Stimulated activated CD8-positive, alpha-beta memory T cell treated with anti-CD3 and anti-CD28 coated beads, Interleukin-4, amount 100 ng/mL, for 4 hours (primary cell): ENCODE results near the gene DIS3L2.

Source experiments
- DNase-seq, 2 donors: peaks; one replicate each; pipeline ENCODE4 v3.0.0-alpha.2; 2020; ENCODE audit warnings: low read depth in 2 of 2, low spot score in 1 of 2

The DIS3L2 gene, protein sequence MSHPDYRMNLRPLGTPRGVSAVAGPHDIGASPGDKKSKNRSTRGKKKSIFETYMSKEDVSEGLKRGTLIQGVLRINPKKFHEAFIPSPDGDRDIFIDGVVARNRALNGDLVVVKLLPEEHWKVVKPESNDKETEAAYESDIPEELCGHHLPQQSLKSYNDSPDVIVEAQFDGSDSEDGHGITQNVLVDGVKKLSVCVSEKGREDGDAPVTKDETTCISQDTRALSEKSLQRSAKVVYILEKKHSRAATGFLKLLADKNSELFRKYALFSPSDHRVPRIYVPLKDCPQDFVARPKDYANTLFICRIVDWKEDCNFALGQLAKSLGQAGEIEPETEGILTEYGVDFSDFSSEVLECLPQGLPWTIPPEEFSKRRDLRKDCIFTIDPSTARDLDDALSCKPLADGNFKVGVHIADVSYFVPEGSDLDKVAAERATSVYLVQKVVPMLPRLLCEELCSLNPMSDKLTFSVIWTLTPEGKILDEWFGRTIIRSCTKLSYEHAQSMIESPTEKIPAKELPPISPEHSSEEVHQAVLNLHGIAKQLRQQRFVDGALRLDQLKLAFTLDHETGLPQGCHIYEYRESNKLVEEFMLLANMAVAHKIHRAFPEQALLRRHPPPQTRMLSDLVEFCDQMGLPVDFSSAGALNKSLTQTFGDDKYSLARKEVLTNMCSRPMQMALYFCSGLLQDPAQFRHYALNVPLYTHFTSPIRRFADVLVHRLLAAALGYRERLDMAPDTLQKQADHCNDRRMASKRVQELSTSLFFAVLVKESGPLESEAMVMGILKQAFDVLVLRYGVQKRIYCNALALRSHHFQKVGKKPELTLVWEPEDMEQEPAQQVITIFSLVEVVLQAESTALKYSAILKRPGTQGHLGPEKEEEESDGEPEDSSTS

GRCh38 chr2:231961349-231962166 is at the start of gene DIS3L2:
DIS3L2 (plus strand) TSS chr2:231961713; CDS start chr2:232014928, 53,215 bp downstream.
- DNase-seq = peak; percentile 29 to 49

DNA sequence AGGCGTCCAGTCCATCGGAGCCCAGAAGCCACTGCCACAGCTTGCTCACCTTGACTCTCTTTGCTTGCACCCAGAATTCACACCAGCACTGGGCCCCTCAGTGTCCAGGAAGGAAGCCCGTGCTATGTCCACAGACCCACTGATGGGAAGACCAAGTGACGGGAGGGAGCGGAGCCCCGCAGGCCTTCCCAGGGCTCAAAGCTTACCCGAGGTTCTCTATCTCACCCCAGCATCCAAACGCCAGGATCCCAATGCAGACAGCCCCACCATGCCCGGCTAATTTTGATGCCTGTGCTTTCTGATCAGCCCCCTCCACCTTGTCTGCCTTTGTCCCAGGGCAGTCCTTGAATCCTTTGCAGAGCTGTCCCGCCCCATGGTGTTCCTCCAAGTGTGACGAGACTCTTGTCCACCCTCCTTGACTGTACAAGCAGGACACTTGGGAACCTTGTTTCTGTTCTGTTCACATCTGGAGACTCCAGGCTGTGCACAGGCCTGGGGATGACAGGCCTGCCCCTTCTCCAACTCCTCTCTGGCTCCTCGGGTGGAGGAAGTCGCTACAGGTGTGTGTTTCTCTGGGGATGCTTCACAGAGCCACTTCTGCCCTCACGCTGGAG is 47.3 kb upstream of the DIS3L2 start:
- no peak for DNase-seq

DNA sequence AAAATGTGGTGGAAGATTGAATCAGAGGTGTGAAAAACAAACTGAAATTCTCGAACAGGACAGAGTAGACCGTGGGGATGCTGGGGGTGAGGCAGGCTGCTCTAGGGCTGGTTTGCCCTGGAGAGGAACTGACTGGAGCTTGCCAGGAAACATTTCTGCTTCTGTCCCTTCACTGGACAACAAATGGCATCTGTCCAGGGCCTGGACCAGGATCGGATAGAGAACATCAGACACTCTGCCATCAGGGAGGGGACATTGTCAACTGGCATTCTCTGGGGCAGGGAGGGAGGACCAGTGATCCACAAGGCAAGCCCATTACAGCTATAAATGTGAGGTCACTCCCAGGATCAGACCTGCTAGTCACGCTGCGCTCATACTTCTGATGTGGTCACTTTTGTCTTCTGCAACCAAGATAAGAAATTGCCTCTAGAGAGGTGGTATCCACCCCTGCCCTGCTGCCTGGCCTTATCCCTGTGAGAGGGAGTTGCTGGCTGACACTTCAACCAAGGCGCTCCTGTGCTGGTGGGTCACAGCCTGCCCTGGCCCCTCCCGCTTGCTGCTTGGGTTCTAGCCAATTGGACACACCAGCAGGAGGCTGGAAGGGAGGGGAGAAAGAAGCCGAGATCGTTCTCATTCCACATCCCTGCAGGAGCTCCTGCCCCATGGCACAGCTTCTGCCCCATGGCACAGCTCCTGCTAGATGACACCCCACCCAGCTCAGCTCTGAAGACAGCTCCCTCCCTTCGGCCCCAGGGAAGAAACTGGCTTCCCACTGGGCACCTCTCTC is 44.0 kb upstream of the DIS3L2 start:
- no peak for DNase-seq

GRCh38 chr2:231918501-231919330 is 42.8 kb upstream of the DIS3L2 start:
- no peak for DNase-seq

- DNase-seq = no peak
These were observed 42.0 kb upstream of the DIS3L2 start for GRCh38 chr2:231919341-231920035.

DNA sequence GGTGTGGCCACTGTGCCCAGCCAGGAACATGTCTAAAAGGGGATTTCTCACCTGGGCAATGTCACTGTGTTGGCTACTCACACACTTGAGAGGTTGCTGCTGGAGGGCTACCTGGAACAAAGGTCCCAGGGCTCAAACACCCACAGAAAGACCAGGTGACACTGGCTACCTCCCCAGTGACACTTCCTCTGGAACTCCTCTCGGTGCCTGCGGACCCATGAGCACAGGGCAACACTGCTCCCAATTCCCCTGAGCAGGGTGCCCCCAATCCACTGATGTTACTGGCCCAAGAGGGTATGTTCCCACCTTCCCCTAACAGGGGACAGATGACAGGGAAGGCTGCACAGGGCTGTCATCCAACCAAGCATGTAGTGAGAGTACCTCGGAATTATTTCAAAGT is 41.1 kb upstream of the DIS3L2 start:
- DNase-seq = no peak

DNA sequence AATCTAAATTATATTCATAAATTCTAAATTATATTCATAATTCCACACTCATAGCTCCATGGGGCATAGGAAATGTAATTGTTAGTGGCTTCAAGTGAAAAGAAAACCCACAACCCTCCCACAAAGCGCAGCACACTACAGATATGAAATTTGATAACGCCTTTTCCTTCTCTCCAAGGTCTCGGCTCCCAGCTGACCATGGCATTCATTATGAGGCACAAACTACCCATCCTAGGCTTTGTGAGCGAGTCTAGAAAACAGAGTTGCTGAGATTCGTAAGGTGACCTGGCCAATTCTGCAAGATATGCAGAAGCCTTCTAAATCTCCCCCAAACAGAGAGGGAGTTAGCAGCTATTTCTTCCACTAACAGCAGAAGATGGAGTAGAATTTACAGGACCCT is 40.7 kb upstream of the DIS3L2 start:
- no peak for DNase-seq

DNA sequence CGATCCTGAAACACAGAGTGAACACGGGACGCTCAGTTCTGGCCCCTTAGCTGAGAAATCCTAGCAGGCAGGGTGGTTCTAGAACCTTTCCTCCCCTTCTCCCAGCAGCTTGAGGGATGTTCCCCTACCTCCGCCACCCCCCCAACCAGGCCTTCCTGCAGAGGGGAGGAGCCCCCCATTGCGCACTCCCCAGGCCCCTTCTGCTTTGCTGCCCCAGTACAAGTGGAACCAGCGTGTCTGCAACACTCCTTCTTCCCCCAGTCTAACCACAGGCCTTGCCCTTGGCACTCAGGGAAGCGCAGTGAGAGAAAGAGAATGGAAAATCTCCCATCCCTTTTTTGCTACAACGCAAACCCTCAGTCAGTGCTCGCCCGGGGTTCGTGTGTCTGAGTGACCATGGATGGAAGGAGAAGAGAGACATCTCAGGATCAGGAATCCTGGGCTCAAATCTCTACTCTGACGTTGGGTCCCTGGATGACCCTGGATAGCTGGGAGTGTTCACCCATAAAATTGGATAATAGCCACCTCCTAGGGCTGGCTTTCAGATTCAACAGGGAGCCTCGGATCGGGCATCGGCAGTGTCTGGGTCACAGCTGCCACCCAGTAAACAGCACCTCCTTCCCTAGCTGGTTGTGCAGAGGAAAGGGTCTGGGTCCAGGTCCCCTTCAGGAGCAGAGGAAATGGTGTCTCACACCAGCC is 39.1 kb upstream of the DIS3L2 start:
- DNase-seq = no peak

DNA sequence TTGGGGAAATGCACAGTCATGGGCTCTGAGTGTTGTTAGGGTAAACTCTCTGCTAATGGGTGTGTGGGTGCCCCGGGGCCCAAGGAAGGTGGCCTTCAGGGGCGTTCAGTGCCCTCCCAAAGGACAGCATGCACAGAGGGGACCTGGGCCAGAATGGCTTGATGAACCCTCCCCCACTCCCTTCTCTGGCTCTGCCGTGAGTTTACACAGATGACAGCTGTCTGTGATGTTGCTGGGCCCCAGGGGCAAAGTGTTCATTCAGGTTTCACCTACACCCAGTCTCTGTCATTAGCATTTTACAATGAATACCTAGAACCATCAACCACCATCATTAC is 38.5 kb upstream of the DIS3L2 start:
- no peak for DNase-seq

- DNase-seq = no peak
These were observed 37.3 kb upstream of the DIS3L2 start for GRCh38 chr2:231923951-231924888.

DNA sequence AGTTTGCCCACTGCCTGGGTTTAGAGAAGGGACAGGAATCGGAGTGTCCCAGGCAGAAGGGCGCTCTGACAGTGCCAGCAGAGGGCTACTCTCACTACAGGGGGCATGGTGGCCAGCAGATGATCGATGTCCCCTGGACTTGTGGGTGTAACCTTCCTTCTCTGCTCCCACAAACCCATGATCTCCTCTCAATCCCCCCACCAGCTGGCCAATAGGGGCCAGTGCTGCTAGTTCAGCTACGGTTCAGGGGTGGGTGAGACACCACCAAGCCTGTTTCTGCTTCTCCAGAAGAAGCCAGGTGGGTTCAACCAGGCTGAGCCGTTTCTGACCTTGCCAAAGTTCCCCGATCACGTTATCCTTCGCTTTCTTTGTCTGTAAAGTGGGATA is 36.6 kb upstream of the DIS3L2 start:
- no peak for DNase-seq

DNA sequence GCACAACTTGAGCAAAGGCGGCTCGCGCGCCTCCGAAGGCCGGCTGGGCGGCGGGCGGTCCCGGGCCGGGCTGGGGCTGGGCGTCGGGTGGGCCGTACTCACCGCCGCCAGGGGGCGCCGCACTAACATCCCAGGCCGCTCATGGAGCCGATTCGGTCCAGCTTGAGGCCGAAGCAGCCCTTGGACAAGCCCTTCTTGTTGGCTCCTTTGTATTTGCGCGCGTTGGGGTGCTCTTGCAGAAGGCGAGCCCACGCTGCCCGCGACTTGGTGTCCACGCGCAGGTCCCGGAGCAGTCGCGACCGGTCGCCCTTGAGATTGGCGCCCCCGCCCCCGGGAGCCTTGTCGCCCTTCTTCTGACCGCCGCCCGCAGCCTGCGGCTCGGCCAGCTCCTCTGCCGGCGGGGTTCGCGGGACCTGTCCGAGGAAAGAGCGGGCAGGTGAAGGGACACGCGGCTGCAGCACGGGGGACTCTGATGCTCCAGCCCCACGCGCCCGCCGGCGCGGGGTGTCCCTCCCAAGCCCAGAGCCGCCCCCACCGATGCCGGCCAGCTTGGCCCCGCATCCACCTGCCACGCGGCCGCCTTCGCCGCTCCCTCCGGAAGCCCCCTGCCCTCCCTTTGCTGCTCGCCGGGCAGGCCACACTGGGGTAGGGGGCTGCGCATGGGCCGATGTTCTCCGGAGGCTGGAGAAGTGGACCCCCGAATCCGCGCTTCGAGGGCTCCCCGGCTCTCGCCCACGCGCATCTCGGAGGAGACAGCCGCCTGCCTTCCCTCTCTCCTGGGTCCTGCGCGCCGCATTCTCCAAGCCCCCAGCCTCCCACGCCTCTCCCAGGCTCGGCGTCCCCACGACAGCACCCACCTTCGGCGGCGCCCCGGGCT is 36.0 kb upstream of the DIS3L2 start:
- DNase-seq = peak; percentile 12 to 35

GRCh38 chr2:231926180-231926741 is 35.3 kb upstream of the DIS3L2 start, which contains the start of gene NPPC:
NPPC (minus strand) TSS chr2:231926396; CDS start chr2:231926249, 147 bp downstream.
- peak; percentile 14 to 35 for DNase-seq

DNA sequence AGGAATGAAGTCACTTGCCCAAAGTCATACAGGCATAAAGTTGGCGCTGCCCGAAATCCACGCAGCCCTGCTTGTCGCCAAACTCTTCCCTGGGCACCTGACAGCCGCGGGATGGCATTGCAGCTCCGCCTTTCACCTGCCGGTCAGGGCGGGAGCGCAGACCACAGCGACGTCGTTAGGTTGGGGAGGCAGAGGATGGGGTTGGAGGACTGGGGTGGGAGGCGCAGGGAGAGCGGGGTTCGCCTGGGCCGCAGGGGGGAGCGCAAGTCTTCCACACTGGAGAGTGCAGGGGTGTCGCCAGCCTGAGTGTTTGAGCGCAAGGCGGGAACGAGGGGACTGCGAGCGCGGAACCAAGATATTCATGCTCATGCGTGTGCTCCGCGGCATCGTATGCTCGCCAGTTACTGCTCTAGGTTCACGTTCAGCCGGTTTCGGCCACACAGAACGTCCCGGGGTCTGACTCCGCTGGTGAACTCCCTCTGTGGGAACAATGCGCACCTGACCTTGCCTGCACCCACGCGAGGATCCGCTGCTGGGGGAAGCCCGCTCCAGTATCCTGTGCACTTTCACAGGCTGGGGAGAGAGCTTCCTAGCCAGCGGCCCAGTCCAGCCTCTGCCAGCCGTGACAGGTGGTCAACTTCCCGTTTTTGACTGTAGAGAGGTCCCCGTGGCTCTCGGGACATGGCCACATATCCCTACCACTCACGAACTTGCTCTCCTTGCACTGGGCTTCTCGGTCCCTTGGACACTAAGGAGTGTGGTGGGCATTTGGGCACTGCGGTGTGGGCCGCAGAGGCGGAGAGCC is 34.5 kb upstream of the DIS3L2 start:
- no peak for DNase-seq

DNA sequence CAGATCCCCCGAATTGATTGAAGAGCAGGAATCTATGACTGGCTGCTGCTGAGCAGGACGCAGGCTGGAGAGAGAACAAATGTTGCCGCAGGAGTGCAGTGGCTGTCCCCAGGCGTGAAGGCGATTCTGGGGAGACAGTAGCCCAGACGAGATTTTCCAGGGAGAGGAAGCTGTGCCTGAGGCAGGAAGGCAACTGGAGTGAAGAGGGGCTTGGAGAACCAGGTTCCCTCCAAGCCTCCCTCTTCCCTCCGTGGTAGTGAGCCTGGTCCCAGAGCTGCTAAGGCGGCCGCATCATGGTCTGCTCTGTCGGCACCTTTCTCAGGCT is 34.0 kb upstream of the DIS3L2 start:
- DNase-seq = no peak
